GM12878 (cell line): ENCODE results near the gene SCGB2B2. TPM values are rescaled to one million over a fixed set of nuclear protein-coding genes. Genes with fewer than 3 reads are reported as not detected.

ENCODE experiments used
- ATAC-seq: fragments of 200-7000 bp; cut with Tn5 transposase; 3 replicates; pipeline ENCODE4 v1.9.1; 2020; ENCODE audit warnings: mild to moderate bottlenecking, moderate library complexity
- BruUV-seq: library from RNA; stranded (reverse); fragments of 400-500 nt; replicated peaks from 2 replicates; lab custom pipeline; 2021; lab: Mats Ljungman, UMichigan
- CTCF ChIA-PET: fragments of 300-600 bp; sonication (Branson Sonifier 250); formaldehyde crosslinking; extraction: SDS; loops from one replicate; lab custom pipeline; 2021; ENCODE audit warnings: inconsistent platforms; lab: Yijun Ruan, JAX
- POLR2A ChIA-PET: fragments of 350-600 bp; formaldehyde crosslinking; extraction: SDS; loops from one replicate; lab custom pipeline; 2021; ENCODE audit warnings: inconsistent platforms; lab: Charles Lee
- RAD21 ChIA-PET: fragments of 300-600 bp; sonication (Branson Sonifier 250); formaldehyde crosslinking; loops from one replicate; lab custom pipeline; 2023; ENCODE audit warnings: antibody characterized with exemption; ENCODE audit not compliant: unreplicated experiment; lab: Charles Lee
- SMC1A ChIA-PET: fragments of 300-600 bp; sonication (Branson Sonifier 250); formaldehyde crosslinking; loops from one replicate; lab custom pipeline; 2023; ENCODE audit not compliant: unreplicated experiment, uncharacterized antibody; lab: Charles Lee
- DNase-seq: peaks from one replicate; pipeline ENCODE4 v3.0.0-alpha.2; 2011; ENCODE audit warnings: low read depth, low spot score
- FAIRE-seq: peaks from 3 replicates; lab custom pipeline; 2011; peaks lifted over from hg19 to GRCh38; lab: Jason Lieb, UNC
- H2AFZ ChIP-seq: 2 replicates; pipeline ENCODE4 v1.6.0; 2011; ENCODE audit warnings: low read depth, low read length, control low read depth; ENCODE audit not compliant: control insufficient read depth
- H3K27ac ChIP-seq: 2 replicates; pipeline ENCODE4 v1.5.1; 2011; ENCODE audit warnings: control low read depth; ENCODE audit not compliant: control insufficient read depth, insufficient read depth
- H3K27me3 ChIP-seq, 2 experiments: replicated peaks in 1 of 2; 2 replicates each; pipeline versions ENCODE4 v1.6.0 to v1.6.1; 2011; ENCODE audit warnings: low read length in 1 of 2; ENCODE audit not compliant: control insufficient read depth in 2 of 2, insufficient read depth in 2 of 2
- H3K36me3 ChIP-seq, 2 experiments: 2 replicates each; pipeline ENCODE4 v1.5.1; 2011; ENCODE audit warnings: low read length in 1 of 2; ENCODE audit not compliant: control insufficient read depth in 2 of 2, insufficient read depth in 2 of 2
- H3K4me1 ChIP-seq: 2 replicates; pipeline ENCODE4 v1.6.1; 2011; ENCODE audit warnings: mild to moderate bottlenecking, low read length, moderate library complexity, mixed read lengths; ENCODE audit not compliant: control insufficient read depth, insufficient read depth
- H3K4me2 ChIP-seq: 2 replicates; pipeline ENCODE4 v1.6.0; 2011; ENCODE audit warnings: control low read depth; ENCODE audit not compliant: control insufficient read depth, insufficient read depth
- H3K4me3 ChIP-seq: fragments of 200-600 bp; sonication (generic); 2 replicates; pipeline ENCODE4 v1.5.1; 2016
- H3K79me2 ChIP-seq: 2 replicates; pipeline ENCODE4 v1.6.0; 2011; ENCODE audit warnings: low read length; ENCODE audit not compliant: control insufficient read depth, insufficient read depth
- H3K9ac ChIP-seq: 2 replicates; pipeline ENCODE4 v1.8.0; 2011; ENCODE audit warnings: low read length, control low read depth, mixed read lengths; ENCODE audit not compliant: control insufficient read depth, insufficient read depth
- H3K9me3 ChIP-seq: replicated peaks from 3 replicates; pipeline ENCODE4 v1.5.1; 2011; ENCODE audit warnings: mild to moderate bottlenecking, low read length; ENCODE audit not compliant: control insufficient read depth, insufficient read depth
- H4K20me1 ChIP-seq: 2 replicates; pipeline ENCODE4 v1.6.0; 2011; ENCODE audit not compliant: control insufficient read depth, insufficient read depth
- ASH2L ChIP-seq: fragments of 300-600, 200-600 bp; sonication (generic); IDR thresholded peaks from 2 replicates; pipeline ENCODE4 v1.6.1; 2017; ENCODE audit warnings: low read depth, mild to moderate bottlenecking, borderline replicate concordance
- FOXK2 ChIP-seq: fragments of 450-650 bp; IDR thresholded peaks from 2 replicates; pipeline ENCODE4 v1.6.1; 2017; ENCODE audit warnings: mild to moderate bottlenecking, moderate library complexity
- GATAD2B ChIP-seq: fragments of 450-650 bp; conservative IDR thresholded peaks from 2 replicates; pipeline ENCODE4 v1.6.1; 2017; ENCODE audit warnings: low read depth, mild to moderate bottlenecking, moderate library complexity
- IKZF1 ChIP-seq: fragments of 450-650 bp; conservative IDR thresholded peaks from 2 replicates; pipeline ENCODE4 v1.6.1; 2017; ENCODE audit warnings: antibody characterized with exemption, mild to moderate bottlenecking
- IRF3 ChIP-seq: fragments of 450-650 bp; IDR thresholded peaks from 2 replicates; pipeline ENCODE4 v1.6.1; 2014; ENCODE audit warnings: mild to moderate bottlenecking
- JUNB ChIP-seq: IDR thresholded peaks from 2 replicates; pipeline ENCODE4 v1.6.1; 2016; ENCODE audit warnings: antibody characterized with exemption, mild to moderate bottlenecking
- KDM1A ChIP-seq: fragments of 200-600 bp; sonication (generic); IDR thresholded peaks from 2 replicates; pipeline ENCODE4 v1.6.1; 2016; ENCODE audit warnings: borderline replicate concordance
- LARP7 ChIP-seq: fragments of 450-650 bp; IDR thresholded peaks from 2 replicates; pipeline ENCODE4 v1.6.1; 2017; ENCODE audit warnings: mild to moderate bottlenecking
- MEF2A ChIP-seq: IDR thresholded peaks from 2 replicates; pipeline ENCODE4 v1.6.1; 2011; ENCODE audit warnings: low read depth, mild to moderate bottlenecking, low read length, moderate library complexity; ENCODE audit not compliant: insufficient read depth
- NFXL1 ChIP-seq: fragments of 450-650 bp; IDR thresholded peaks from 2 replicates; pipeline ENCODE4 v1.6.1; 2017; ENCODE audit warnings: antibody characterized with exemption, mild to moderate bottlenecking, borderline replicate concordance
- NR2C2 ChIP-seq: IDR thresholded peaks from 2 replicates; pipeline ENCODE4 v1.6.1; 2011; ENCODE audit warnings: borderline replicate concordance, low read depth; ENCODE audit not compliant: control insufficient read depth, insufficient read length
- RAD51 ChIP-seq: fragments of 450-650 bp; IDR thresholded peaks from 2 replicates; pipeline ENCODE4 v1.6.1; 2016; ENCODE audit warnings: moderate library complexity, mild to moderate bottlenecking, inconsistent platforms
- STAT3 ChIP-seq: IDR thresholded peaks from 2 replicates; pipeline ENCODE4 v1.6.1; 2011; ENCODE audit warnings: low read depth, low read length, improper control_type of control experiment
- ZNF622 ChIP-seq: fragments of 450-650 bp; IDR thresholded peaks from 2 replicates; pipeline ENCODE4 v1.6.1; 2017; ENCODE audit warnings: mild to moderate bottlenecking, inconsistent platforms
- ZSCAN29 ChIP-seq: fragments of 450-650 bp; IDR thresholded peaks from 2 replicates; pipeline ENCODE4 v1.6.1; 2017; ENCODE audit warnings: mild to moderate bottlenecking, moderate library complexity
- WGBS: methylation state at CpG from one replicate; pipeline ENCODE4 v1.1.6; 2016; ENCODE audit warnings: low lambda C conversion rate; ENCODE audit not compliant: insufficient replicate concordance, insufficient coverage; ENCODE audit errors: missing lambda C conversion rate; 5-methylcytosine and 5-hydroxymethylcytosine counted together
- in situ Hi-C: fragments of 300-500 bp; cut with MboI; formaldehyde crosslinking; loops from 9 replicates; pipeline ENCODE4 v1.14.3; 2018; ENCODE audit warnings: mixed read lengths
- intact Hi-C: fragments of 100-400 bp; cut with micrococcal nuclease; formaldehyde crosslinking; loops from one replicate; pipeline ENCODE4 v1.14.2; 2022; ENCODE audit not compliant: unreplicated experiment
- polyA plus RNA-seq, 11 experiments: library from polyadenylated mRNA; depleted of rRNA in 4 of 11; unstranded in 6 of 11; stranded (reverse) in 5 of 11; fragments of >200 nt; fragmentation: Nextera tagmentation in 4 of 11; fragmentation: Illumina TruSeq in 1 of 11; extraction: Ambion mirVana in 4 of 11; extraction: Trizol in 1 of 11; gene quantifications; 1 replicate in 1 of 11; 2 replicates in 10 of 11; pipeline versions ENCODE4 v1.2.1 to v1.2.3, GENCODE V29; 2011 to 2016; ENCODE audit warnings: inconsistent platforms in 2 of 11, missing spikeins in 2 of 11, low read depth in 1 of 11
- total RNA-seq, 4 experiments: library from RNA; depleted of rRNA in 3 of 4; stranded (reverse); fragments of >200 nt in 3 of 4; fragmentation: Illumina TruSeq in 1 of 4; extraction: Trizol in 1 of 4; gene quantifications; 2 replicates each; pipeline versions ENCODE4 v1.2.1 to v1.2.3, GENCODE V29; 2013 to 2021
- TF ChIP-seq, protein P1 (sequence below): fragments of 150-350 bp; IDR thresholded peaks from 2 replicates; pipeline ENCODE4 v1.6.1; 2016; ENCODE audit warnings: low read depth, low read length

Gene SCGB2B2
- total and polyA plus RNA-seq, 10 of the 15 experiments (the other 5 are each of a cell fraction or from before 2014, with no cell fraction given) = 0.06 to 0.35 (median 0.21) TPM; not detected in 6

DNA sequence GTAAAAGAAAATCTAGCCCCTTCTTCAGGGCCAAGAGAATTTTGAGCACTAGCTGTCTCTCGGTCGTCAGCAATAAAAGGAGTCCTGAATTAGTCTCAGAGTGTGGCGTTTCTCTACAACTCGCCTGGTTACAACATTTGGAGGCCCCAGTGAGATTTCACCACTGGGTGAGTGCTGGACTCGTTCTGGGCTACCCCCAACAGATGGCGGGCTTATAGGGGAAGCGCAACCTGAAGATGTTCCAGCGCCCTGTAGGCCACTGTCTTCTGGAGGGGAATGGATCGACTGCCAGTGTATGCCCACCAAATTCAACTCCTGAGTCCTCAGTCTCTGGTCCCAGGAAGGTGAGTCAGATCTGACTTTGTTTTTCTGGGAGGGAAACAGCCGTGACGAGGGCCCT, 45.4 kb upstream of the SCGB2B2 start:
- ChIA-PET RAD21 (no interaction called here), POLR2A (no interaction called here), SMC1A (no interaction called here), CTCF (no interaction called here)
- H3K79me2 ChIP-seq = no peaks in the 10 kb centered on the region
- TF ChIP-seq IKZF1 = no peak
- TF ChIP-seq JUNB = no peak
- TF ChIP-seq, protein P1, sequence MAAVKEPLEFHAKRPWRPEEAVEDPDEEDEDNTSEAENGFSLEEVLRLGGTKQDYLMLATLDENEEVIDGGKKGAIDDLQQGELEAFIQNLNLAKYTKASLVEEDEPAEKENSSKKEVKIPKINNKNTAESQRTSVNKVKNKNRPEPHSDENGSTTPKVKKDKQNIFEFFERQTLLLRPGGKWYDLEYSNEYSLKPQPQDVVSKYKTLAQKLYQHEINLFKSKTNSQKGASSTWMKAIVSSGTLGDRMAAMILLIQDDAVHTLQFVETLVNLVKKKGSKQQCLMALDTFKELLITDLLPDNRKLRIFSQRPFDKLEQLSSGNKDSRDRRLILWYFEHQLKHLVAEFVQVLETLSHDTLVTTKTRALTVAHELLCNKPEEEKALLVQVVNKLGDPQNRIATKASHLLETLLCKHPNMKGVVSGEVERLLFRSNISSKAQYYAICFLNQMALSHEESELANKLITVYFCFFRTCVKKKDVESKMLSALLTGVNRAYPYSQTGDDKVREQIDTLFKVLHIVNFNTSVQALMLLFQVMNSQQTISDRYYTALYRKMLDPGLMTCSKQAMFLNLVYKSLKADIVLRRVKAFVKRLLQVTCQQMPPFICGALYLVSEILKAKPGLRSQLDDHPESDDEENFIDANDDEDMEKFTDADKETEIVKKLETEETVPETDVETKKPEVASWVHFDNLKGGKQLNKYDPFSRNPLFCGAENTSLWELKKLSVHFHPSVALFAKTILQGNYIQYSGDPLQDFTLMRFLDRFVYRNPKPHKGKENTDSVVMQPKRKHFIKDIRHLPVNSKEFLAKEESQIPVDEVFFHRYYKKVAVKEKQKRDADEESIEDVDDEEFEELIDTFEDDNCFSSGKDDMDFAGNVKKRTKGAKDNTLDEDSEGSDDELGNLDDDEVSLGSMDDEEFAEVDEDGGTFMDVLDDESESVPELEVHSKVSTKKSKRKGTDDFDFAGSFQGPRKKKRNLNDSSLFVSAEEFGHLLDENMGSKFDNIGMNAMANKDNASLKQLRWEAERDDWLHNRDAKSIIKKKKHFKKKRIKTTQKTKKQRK = no peak
- TF ChIP-seq ZSCAN29 = no peak
- no peak for TF ChIP-seq KDM1A
- TF ChIP-seq ZNF622 = no peak
- no peak for TF ChIP-seq ASH2L
- no peak for TF ChIP-seq IRF3
- no peak for TF ChIP-seq FOXK2
- TF ChIP-seq MEF2A = no peak
- no peak for TF ChIP-seq LARP7
- no peak for TF ChIP-seq NR2C2
- no peak for TF ChIP-seq RAD51
- no peak for TF ChIP-seq GATAD2B
- no peak for TF ChIP-seq STAT3
- TF ChIP-seq NFXL1 = no peak
- no peak overlapping the region for H3K27ac ChIP-seq
- H2AFZ ChIP-seq = no peak overlapping the region
- H3K9me3 ChIP-seq = no peaks in the 10 kb centered on the region
- no peak overlapping the region for H3K9ac ChIP-seq
- in situ Hi-C loops (loop anchor here (25.0 kb wide), 1 partner anchor 935 kb away; the partner anchor contains the start of gene KCTD15), intact Hi-C loops (no loop called here)
- H3K4me3 ChIP-seq = no peak overlapping the region
- H3K27me3 ChIP-seq = no peaks in the 10 kb centered on the region
- DNase-seq (no peak), ATAC-seq (no peak), FAIRE-seq (no peak)
- H3K4me2 ChIP-seq = no peak overlapping the region
- no TSS peak for BruUV-seq
- 24% methylated on average over 11 of the region's 11 CpGs for WGBS
- H3K36me3 ChIP-seq = no peaks in the 10 kb centered on the region
- H3K4me1 ChIP-seq = no peaks in the 10 kb centered on the region
- no peaks in the 10 kb centered on the region for H4K20me1 ChIP-seq
